Hepatocyte (in vitro differentiated cells): ENCODE measurements around the gene NPRL2. TPM values are rescaled to one million over a fixed set of nuclear protein-coding genes. Genes with fewer than 3 reads are reported as not detected.
A peak's percentile ranks its signal among the peaks of the same experiment; 100 is the strongest.

Experiments used
- DNase-seq: peaks from one replicate; pipeline ENCODE4 v3.0.0-alpha.2; 2016; ENCODE audit warnings: low spot score
- H2AFZ ChIP-seq: fragments of 200-600 bp; sonication (generic); 2 replicates; pipeline ENCODE4 v1.6.0; 2016; ENCODE audit warnings: antibody characterized with exemption, mild to moderate bottlenecking
- H3K27ac ChIP-seq: fragments of 200-600 bp; sonication (generic); 2 replicates; pipeline ENCODE4 v1.5.1; 2016; ENCODE audit warnings: mild to moderate bottlenecking
- H3K27me3 ChIP-seq: fragments of 200-600 bp; sonication (generic); 2 replicates; pipeline ENCODE4 v1.6.1; 2016
- H3K36me3 ChIP-seq: fragments of 200-600 bp; sonication (generic); replicated peaks from 2 replicates; pipeline ENCODE4 v1.5.1; 2016; ENCODE audit warnings: low read depth; ENCODE audit not compliant: insufficient read depth
- H3K4me1 ChIP-seq: fragments of 200-600 bp; sonication (generic); 2 replicates; pipeline ENCODE4 v1.5.1; 2016; ENCODE audit warnings: mild to moderate bottlenecking, moderate library complexity; ENCODE audit not compliant: insufficient read depth
- H3K4me2 ChIP-seq: fragments of 200-600 bp; sonication (generic); 2 replicates; pipeline ENCODE4 v1.6.0; 2016
- H3K4me3 ChIP-seq: fragments of 200-600 bp; sonication (generic); 2 replicates; pipeline ENCODE4 v1.5.1; 2016; ENCODE audit warnings: mild to moderate bottlenecking
- H3K79me2 ChIP-seq: fragments of 200-600 bp; sonication (generic); 2 replicates; pipeline ENCODE4 v1.6.0; 2017; ENCODE audit warnings: mild to moderate bottlenecking
- H3K9me2 ChIP-seq: fragments of 200-600 bp; sonication (generic); replicated peaks from 2 replicates; pipeline ENCODE4 v1.6.0; 2017; ENCODE audit warnings: mild to moderate bottlenecking; ENCODE audit not compliant: insufficient read depth
- H3K9me3 ChIP-seq: fragments of 200-600 bp; sonication (generic); 2 replicates; pipeline ENCODE4 v1.5.1; 2016; ENCODE audit warnings: low read depth, mild to moderate bottlenecking
- H4K20me1 ChIP-seq: fragments of 200-600 bp; sonication (generic); 2 replicates; pipeline ENCODE4 v1.6.0; 2016; ENCODE audit warnings: mild to moderate bottlenecking; ENCODE audit not compliant: insufficient read depth, poor library complexity, severe bottlenecking
- EZH2 ChIP-seq: fragments of 200-600 bp; sonication (generic); IDR thresholded peaks from 2 replicates; pipeline ENCODE4 v1.6.1; 2016; ENCODE audit warnings: antibody characterized with exemption, mild to moderate bottlenecking, borderline replicate concordance
- EZH2phosphoT487 ChIP-seq: fragments of 200-600 bp; sonication (generic); IDR thresholded peaks from one replicate; pipeline ENCODE4 v1.6.1; 2018; ENCODE audit warnings: antibody characterized with exemption, mild to moderate bottlenecking, low read depth, moderate library complexity; ENCODE audit not compliant: unreplicated experiment, severe bottlenecking
- WGBS: methylation state at CpG from one replicate; pipeline ENCODE4 v1.1.6; 2016; ENCODE audit warnings: low lambda C conversion rate; ENCODE audit errors: missing lambda C conversion rate; 5-methylcytosine and 5-hydroxymethylcytosine counted together
- polyA plus RNA-seq: library from polyadenylated mRNA; unstranded; fragments of >200 nt; fragmentation: Nextera tagmentation; extraction: Ambion mirVana; gene quantifications from 2 replicates; pipeline ENCODE4 v1.2.1, GENCODE V29; 2016
- total RNA-seq: library from RNA; depleted of rRNA; stranded (reverse); fragments of >200 nt; gene quantifications from 2 replicates; pipeline ENCODE4 v1.2.3, GENCODE V29; 2014
- TF ChIP-seq, protein P1 (sequence below): fragments of 200-600 bp; sonication (generic); IDR thresholded peaks from 2 replicates; pipeline ENCODE4 v1.5.1; 2016; ENCODE audit warnings: antibody characterized with exemption, mild to moderate bottlenecking; ENCODE audit not compliant: poor library complexity

NPRL2 gene
- total and polyA plus RNA-seq, 2 experiments from 2014 or later, result 22.3 to 27.0 TPM

GRCh38 chr3:50320853-50321335 lies 29.7 kb downstream of the NPRL2 start:
- peak overlapping the region; percentile 97 for H3K4me2 ChIP-seq
- no peaks in the 10 kb centered on the region for H3K9me3 ChIP-seq
- under 1% methylated on average over 19 of the region's 45 CpGs for WGBS
- no peaks in the 10 kb centered on the region for H3K9me2 ChIP-seq
- peak overlapping the region; percentile 88 for H3K4me3 ChIP-seq
- peak overlapping the region; percentile 100 for H3K27ac ChIP-seq
- H3K36me3 ChIP-seq, result no peaks in the 10 kb centered on the region
- peak; percentile 94 for DNase-seq
- H3K4me1 ChIP-seq, result peaks cover 53% of the 10 kb centered on the region
- TF ChIP-seq EZH2phosphoT487 (no peak), EZH2 (no peak)
- TF ChIP-seq, protein P1, sequence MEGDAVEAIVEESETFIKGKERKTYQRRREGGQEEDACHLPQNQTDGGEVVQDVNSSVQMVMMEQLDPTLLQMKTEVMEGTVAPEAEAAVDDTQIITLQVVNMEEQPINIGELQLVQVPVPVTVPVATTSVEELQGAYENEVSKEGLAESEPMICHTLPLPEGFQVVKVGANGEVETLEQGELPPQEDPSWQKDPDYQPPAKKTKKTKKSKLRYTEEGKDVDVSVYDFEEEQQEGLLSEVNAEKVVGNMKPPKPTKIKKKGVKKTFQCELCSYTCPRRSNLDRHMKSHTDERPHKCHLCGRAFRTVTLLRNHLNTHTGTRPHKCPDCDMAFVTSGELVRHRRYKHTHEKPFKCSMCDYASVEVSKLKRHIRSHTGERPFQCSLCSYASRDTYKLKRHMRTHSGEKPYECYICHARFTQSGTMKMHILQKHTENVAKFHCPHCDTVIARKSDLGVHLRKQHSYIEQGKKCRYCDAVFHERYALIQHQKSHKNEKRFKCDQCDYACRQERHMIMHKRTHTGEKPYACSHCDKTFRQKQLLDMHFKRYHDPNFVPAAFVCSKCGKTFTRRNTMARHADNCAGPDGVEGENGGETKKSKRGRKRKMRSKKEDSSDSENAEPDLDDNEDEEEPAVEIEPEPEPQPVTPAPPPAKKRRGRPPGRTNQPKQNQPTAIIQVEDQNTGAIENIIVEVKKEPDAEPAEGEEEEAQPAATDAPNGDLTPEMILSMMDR, result no peak
- H4K20me1 ChIP-seq, result peaks cover 3% of the 10 kb centered on the region
- peaks cover 37% of the 10 kb centered on the region for H3K79me2 ChIP-seq
- peak overlapping the region; percentile 71 for H2AFZ ChIP-seq
- no peaks in the 10 kb centered on the region for H3K27me3 ChIP-seq

DNA sequence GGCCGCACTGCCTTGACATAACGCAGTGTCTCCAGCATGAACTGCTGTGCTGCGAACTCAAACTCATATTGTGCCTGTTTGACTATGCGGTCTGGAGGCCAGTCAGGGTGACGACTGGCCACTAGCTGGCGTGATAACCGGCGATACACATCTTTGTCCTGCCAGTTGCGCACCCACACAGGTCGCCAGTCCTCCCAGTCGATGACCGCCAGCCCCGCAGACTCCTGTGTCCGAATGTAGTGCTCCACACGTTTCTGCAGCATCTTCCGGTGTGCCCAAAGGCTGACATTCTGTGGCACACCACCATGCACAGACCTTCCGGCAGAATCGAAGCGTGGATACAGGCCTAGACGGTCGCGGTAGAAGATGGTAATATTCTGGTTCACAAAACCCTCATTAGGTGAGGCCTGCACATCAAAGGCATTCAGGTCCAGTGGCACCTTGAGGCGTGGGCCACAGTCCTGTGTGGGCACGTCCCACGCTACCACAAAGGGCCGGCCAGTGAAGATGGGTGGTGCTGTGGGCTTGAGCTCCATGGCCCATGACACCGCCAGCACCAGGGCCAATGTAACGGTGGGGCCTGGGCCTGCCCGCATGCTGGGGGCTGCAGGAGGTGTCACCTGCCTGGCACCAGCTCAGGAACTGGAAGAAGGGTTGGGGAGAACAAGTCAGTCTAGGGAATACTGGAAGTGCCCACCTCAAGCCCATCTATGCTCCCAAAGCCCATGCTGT lies 30.5 kb downstream of the NPRL2 start:
- no peak for DNase-seq

DNA sequence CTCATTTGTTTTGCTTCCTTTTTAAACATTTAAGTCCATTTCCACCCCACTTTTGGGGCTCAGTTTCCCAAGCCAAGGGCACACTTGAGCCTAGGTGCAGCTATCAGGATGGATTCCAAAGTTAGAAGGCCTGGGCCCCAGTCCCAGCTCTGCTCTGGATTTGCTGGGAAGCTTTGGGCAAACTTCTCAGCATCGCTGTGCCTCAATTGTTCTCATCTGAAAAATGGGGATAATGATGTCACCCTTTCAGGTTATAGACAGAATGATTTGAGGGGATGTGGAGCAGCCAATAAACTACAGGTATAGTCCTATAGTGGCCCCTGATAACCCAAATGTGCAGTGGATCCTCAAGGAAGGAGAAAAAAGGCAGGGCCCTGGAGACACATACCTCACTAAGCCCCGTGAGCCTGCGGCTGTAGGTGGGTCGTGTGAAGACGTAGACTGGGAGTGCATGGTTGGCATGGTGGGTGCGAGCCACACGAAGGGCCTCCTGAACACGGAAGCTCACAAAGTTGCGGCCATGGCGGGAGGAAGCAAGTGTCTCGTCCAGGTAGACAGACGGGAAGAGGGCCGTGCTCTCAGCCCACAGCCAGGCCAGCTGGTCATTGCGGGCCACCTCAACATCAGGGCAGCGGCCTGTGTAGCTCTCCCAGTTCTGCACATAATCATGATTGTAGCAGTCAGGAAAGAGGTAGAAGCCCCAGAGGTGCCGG lies 31.2 kb downstream of the NPRL2 start:
- H3K4me2 ChIP-seq, result peak overlapping the region; percentile 97
- peaks cover 3% of the 10 kb centered on the region for H4K20me1 ChIP-seq
- no peak overlapping the region for H3K4me3 ChIP-seq
- no peaks in the 10 kb centered on the region for H3K9me2 ChIP-seq
- H3K36me3 ChIP-seq, result no peaks in the 10 kb centered on the region
- no peak for DNase-seq
- no peaks in the 10 kb centered on the region for H3K9me3 ChIP-seq
- H2AFZ ChIP-seq, result no peak overlapping the region
- 96% methylated on average over 16 of the region's 16 CpGs for WGBS
- TF ChIP-seq EZH2phosphoT487 (no peak), EZH2 (no peak)
- TF ChIP-seq, protein P1, result no peak
- peaks cover 51% of the 10 kb centered on the region for H3K4me1 ChIP-seq
- H3K27ac ChIP-seq, result peak overlapping the region; percentile 100
- H3K79me2 ChIP-seq, result peaks cover 38% of the 10 kb centered on the region
- no peaks in the 10 kb centered on the region for H3K27me3 ChIP-seq

More for the DNA sequence above, 30.5 kb downstream of the NPRL2 start:
- Histone ChIP-seq H3K4me1 (peaks cover 53% of the 10 kb centered on the region), H3K36me3 (no peaks in the 10 kb centered on the region), H3K4me3 (peak overlapping the region; percentile 88), H3K27me3 (no peaks in the 10 kb centered on the region), H3K27ac (peak overlapping the region; percentile 100), H4K20me1 (peaks cover 3% of the 10 kb centered on the region), H3K79me2 (peaks cover 38% of the 10 kb centered on the region), H3K9me2 (no peaks in the 10 kb centered on the region), H3K9me3 (no peaks in the 10 kb centered on the region), H3K4me2 (peak overlapping the region; percentile 97), H2AFZ (no peak overlapping the region)
- 85% methylated on average over 29 of the region's 29 CpGs for WGBS
- TF ChIP-seq EZH2phosphoT487, result no peak
- no peak for TF ChIP-seq EZH2

GRCh38 chr3:50318615-50319014 lies 32.0 kb downstream of the NPRL2 start:
- H2AFZ ChIP-seq, result no peak overlapping the region
- peaks cover 38% of the 10 kb centered on the region for H3K79me2 ChIP-seq
- H3K36me3 ChIP-seq, result no peaks in the 10 kb centered on the region
- WGBS, result 95% methylated on average over 10 of the region's 10 CpGs
- no peak for TF ChIP-seq EZH2
- TF ChIP-seq EZH2phosphoT487, result no peak
- TF ChIP-seq, protein P1, result no peak
- H3K27me3 ChIP-seq, result no peaks in the 10 kb centered on the region
- no peak for DNase-seq
- peak overlapping the region; percentile 97 for H3K4me2 ChIP-seq
- H3K9me3 ChIP-seq, result no peaks in the 10 kb centered on the region
- peaks cover 3% of the 10 kb centered on the region for H4K20me1 ChIP-seq
- no peak overlapping the region for H3K27ac ChIP-seq
- H3K9me2 ChIP-seq, result no peaks in the 10 kb centered on the region
- peaks cover 49% of the 10 kb centered on the region for H3K4me1 ChIP-seq
- H3K4me3 ChIP-seq, result no peak overlapping the region
